GM21723 (cell line): Measurements from ENCODE around the gene LAMC1.

ENCODE experiments used
- ATAC-seq: cut with Tn5 transposase; IDR thresholded peaks from one replicate; pipeline ENCODE4 v1.9.1; 2021; ENCODE audit warnings: mild to moderate bottlenecking, moderate library complexity; ENCODE audit not compliant: unreplicated experiment

LAMC1 gene

DNA sequence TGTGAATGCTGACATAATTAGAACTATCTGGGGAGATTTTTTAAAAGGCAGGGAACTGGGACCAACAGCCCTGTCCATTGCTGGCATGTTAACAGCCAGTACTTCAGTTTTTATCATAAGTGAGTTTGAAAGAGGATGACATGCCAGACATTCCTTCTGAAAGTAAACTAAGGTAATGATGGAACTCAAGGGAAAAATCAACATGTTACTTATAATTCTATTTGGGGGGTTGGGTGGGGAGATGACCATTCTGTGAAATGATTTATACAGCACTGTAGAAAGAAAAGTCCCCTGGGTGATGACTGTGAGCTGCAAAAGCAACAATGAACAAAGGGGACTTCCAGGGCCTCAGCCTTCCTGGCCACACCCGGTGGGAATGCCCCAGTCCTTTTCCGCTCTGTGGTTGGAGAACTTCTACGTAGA is 157.4 kb downstream of the LAMC1 start:
- peak; percentile 83 for ATAC-seq

DNA sequence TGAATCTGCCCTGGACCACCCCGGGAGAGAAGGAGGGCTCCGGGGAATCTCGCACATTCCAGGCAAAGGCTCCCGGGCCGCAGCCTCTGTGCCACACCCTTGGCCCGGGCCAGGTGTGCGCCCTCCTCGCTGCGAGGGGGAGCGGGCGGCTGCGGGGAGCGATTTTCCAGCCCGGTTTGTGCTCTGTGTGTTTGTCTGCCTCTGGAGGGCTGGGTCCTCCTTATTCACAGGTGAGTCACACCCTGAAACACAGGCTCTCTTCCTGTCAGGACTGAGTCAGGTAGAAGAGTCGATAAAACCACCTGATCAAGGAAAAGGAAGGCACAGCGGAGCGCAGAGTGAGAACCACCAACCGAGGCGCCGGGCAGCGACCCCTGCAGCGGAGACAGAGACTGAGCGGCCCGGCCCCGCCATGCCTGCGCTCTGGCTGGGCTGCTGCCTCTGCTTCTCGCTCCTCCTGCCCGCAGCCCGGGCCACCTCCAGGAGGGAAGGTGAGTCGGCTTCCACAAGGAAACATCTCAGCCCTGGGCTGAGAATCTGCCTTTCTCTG is 162.8 kb downstream of the LAMC1 start, which contains the start of gene LAMC2:
LAMC2 (plus strand) TSS at position 324 of the 550 bp plus-strand sequence; CDS start at position 413, 89 bp downstream.
- no peak for ATAC-seq

DNA sequence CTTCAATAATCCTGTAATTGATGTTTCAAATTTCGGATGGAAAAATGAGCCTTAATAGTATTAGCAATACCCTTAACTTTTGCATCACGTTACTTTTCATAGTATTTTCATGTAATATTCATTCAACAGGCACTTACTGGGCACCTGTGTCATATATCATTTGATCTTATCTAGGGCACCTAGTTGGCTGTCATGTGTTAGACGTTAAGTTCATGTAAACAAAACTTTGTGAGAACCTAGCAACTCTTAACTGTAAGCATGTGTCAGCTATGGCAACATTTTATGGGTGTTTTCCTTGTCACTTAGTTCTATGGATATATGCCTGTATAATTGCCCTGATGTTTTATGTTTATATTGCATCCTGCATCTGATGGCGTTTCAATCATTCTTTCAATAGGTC is 163.6 kb downstream of the LAMC1 start:
- ATAC-seq, result no peak

DNA sequence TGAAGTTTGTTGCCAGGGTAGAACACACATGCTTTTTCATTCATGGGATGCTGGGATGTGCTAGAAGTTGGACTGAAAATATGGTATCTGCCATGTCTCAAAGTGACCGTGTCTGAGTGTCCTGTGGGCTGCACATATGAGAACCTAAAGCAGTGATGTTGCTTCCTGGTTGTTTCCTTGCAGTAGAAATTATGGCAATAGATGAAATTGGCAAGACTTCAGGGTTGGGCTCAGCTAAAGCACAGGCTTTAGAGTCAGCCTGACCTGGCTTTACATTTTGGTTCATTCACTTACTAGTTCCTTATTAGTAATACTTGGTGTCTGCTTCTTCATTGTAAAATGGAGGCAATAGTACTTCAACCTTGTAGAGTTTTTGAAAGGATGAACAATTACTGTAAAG is 165.0 kb downstream of the LAMC1 start:
- no peak for ATAC-seq

DNA sequence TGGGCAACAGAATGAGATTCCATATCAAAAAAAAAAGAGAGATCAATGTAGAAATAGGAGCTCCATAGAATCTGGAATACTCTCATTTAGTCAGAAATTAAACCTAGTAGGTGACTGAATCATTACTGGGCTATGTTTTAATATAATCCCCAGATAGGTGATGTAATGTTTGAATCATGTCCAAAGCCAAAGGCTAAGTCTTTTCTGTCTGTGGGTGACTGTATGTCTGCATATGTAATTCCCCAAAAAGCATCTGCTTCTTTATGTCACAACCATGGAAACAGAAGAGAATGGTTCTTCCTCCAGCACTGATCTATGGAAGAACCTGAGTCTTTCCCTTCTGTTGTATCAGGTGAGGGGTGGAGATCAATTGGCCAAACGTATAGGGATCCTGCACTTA is 168.6 kb downstream of the LAMC1 start:
- no peak for ATAC-seq

DNA sequence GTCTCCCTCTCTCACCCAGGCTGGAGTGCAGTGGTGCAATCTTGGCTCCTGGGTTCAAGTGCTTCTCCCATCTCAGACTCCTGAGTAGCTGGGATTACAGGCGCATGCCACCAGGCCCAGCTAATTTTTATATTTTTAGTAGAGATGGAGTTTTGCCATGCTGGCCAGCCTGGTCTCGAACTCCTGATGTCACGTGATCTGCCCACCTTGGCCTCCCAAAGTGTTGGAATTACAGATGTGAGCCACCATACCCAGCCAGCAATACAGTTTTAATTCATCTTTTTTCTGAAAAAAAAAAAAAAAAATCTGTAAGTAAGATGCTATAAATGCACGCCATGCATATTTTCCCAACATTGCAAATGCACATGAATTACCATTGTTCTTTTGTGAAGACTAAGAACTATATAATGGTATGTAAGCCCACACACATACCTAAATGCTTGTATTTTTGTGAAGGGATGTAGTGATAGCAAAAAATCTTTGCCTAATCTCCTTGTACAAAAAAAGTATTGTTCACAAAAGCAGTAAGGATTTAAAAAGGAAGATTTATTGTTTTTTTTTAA is 170.8 kb downstream of the LAMC1 start:
- ATAC-seq, result no peak

DNA sequence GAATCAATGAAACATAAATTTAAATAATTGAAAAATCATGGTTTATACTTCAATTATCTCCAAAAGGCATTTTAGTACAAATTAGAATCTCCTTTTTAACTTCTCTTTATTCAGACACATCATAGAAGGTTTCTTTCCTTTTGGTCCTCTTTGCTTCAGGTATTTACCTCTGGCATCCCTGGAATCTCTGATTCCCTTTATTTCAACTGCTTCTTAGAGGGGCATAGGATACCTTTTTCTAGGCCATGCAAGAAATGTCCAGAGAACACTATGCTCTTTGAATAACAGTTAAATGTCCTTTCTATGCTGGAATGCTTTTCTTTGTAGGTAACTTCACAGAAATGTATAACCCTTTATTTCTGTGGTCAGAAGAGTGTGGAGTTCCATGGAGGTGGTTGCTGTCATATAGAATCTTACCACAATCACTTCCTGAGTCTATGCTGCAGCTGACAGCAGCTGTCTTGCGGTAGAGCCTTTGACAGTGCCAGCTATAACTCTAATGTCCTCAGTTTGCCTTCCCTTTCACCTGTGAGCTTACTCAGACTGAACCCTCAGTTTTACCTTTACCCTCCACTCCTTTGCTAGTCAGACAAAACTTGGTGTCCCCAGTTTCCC is 171.4 kb downstream of the LAMC1 start:
- peak; percentile 97 for ATAC-seq

DNA sequence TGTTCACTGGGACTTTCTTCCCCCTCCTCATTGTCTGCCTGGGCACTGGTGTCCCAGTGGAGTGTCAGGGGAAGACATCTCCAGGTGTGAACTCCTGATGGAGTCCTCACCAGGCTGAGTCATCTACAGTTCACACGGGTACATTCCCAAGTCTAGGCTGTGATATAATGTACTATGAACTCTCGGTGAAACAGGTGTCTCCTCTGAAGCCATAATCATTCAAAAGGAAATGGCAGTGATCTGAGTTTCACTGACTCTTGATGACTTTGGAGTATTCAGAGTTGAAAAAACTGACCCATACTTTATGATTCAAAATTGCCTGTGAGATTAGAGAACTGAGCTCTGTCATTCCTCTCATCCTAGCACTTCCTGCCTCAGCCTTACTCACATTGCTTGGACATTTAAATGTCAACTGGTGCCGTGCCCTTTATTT is 171.9 kb downstream of the LAMC1 start:
- peak; percentile 44 for ATAC-seq
